Progenitor cell of endocrine pancreas (in vitro differentiated cells): ENCODE data around the gene FREM1. TPM values are rescaled to one million over a fixed set of nuclear protein-coding genes. Genes with fewer than 3 reads are reported as not detected.

Experiments used
- DNase-seq: peaks from one replicate; pipeline ENCODE4 v3.0.0; 2021; ENCODE audit warnings: low spot score; ENCODE audit not compliant: unreplicated experiment
- H3K27ac Mint-ChIP-seq: 2 replicates; pipeline ENCODE4 v1.8.0; 2021; ENCODE audit warnings: mild to moderate bottlenecking, moderate library complexity, mixed read lengths
- H3K27me3 Mint-ChIP-seq: 2 replicates; pipeline ENCODE4 v1.8.0; 2021; ENCODE audit warnings: mixed read lengths
- H3K36me3 Mint-ChIP-seq: 2 replicates; pipeline ENCODE4 v1.8.0; 2022; ENCODE audit warnings: mixed read lengths; ENCODE audit not compliant: insufficient read depth
- H3K4me1 Mint-ChIP-seq: 2 replicates; pipeline ENCODE4 v1.8.0; 2021; ENCODE audit warnings: low read depth, mixed read lengths
- H3K4me3 Mint-ChIP-seq: 2 replicates; pipeline ENCODE4 v1.8.0; 2021; ENCODE audit warnings: low read depth, mild to moderate bottlenecking, moderate library complexity, mixed read lengths
- H3K9me3 Mint-ChIP-seq: 2 replicates; pipeline ENCODE4 v1.8.0; 2021; ENCODE audit warnings: low read depth, mixed read lengths
- total RNA-seq: library from RNA; stranded (reverse); gene quantifications from 2 replicates; pipeline ENCODE4 v1.2.1, GENCODE V29; 2021
- TF ChIP-seq, protein P1 (sequence below): fragments of 200-600 bp; sonication (generic); IDR thresholded peaks from one replicate; pipeline ENCODE4 v1.5.0; 2021; ENCODE audit warnings: antibody characterized with exemption, mild to moderate bottlenecking; ENCODE audit not compliant: unreplicated experiment

Gene FREM1
- total RNA-seq, 1 donor from 2014 or later, result 11.4 TPM

GRCh38 chr9:14888875-14889274 lies 21.4 kb downstream of the FREM1 start:
- TF ChIP-seq, protein P1, sequence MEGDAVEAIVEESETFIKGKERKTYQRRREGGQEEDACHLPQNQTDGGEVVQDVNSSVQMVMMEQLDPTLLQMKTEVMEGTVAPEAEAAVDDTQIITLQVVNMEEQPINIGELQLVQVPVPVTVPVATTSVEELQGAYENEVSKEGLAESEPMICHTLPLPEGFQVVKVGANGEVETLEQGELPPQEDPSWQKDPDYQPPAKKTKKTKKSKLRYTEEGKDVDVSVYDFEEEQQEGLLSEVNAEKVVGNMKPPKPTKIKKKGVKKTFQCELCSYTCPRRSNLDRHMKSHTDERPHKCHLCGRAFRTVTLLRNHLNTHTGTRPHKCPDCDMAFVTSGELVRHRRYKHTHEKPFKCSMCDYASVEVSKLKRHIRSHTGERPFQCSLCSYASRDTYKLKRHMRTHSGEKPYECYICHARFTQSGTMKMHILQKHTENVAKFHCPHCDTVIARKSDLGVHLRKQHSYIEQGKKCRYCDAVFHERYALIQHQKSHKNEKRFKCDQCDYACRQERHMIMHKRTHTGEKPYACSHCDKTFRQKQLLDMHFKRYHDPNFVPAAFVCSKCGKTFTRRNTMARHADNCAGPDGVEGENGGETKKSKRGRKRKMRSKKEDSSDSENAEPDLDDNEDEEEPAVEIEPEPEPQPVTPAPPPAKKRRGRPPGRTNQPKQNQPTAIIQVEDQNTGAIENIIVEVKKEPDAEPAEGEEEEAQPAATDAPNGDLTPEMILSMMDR, result no peak
- Mint-ChIP-seq H3K4me1 (peaks cover 17% of the 10 kb centered on the region), H3K27me3 (no peaks in the 10 kb centered on the region), H3K36me3 (no peaks in the 10 kb centered on the region), H3K9me3 (peaks cover 3% of the 10 kb centered on the region), H3K4me3 (no peak overlapping the region), H3K27ac (no peak overlapping the region)
- DNase-seq, result no peak

DNA sequence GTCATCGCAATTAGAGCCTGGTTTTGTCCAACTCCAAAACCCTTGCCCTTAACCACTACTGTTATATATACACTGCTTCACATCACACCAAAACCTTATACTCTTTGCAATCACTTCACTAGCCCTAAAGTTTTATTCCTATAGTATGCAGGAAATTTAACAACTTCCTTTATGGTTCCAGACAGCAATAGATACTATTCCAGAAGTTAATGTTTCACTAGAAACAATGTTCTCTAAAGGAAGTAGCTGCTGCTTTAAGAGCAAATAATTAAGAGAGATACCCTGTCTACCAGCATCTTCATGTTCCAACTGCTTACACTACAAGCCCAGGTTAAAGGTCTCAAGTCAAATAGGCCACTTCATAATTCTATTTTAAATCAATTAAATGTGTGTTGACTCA lies 22.0 kb downstream of the FREM1 start:
- Mint-ChIP-seq H3K9me3 (no peaks in the 10 kb centered on the region), H3K4me1 (peaks cover 17% of the 10 kb centered on the region), H3K27me3 (no peaks in the 10 kb centered on the region), H3K27ac (no peak overlapping the region), H3K4me3 (no peak overlapping the region), H3K36me3 (no peaks in the 10 kb centered on the region)
- no peak for DNase-seq
- TF ChIP-seq, protein P1, result no peak

DNA sequence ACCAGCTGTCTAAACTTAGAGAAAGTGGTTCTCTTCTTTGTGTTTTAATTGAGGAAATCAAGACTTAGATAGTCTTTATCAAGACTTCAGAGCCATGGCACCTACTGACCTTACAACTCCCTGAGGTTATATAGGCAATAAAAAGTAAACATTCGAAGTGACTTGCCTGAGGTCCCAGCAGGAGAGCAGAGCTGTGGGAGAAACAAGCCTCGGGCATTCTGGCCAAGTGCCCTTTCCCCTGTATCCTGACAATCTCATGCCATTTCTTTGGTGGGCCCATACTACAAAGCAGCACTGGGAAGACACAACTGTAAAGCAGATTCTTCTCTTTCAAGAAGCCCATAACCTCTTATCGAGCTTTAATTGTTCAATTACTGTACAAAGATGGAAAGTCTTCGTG lies 23.1 kb downstream of the FREM1 start:
- no peak overlapping the region for H3K27ac Mint-ChIP-seq
- DNase-seq, result no peak
- no peak overlapping the region for H3K4me3 Mint-ChIP-seq
- no peaks in the 10 kb centered on the region for H3K9me3 Mint-ChIP-seq
- H3K27me3 Mint-ChIP-seq, result no peaks in the 10 kb centered on the region
- H3K4me1 Mint-ChIP-seq, result peaks cover 18% of the 10 kb centered on the region
- H3K36me3 Mint-ChIP-seq, result no peaks in the 10 kb centered on the region
- TF ChIP-seq, protein P1, result no peak

GRCh38 chr9:14883310-14883944 lies 26.8 kb downstream of the FREM1 start:
- no peaks in the 10 kb centered on the region for H3K9me3 Mint-ChIP-seq
- H3K27me3 Mint-ChIP-seq, result no peaks in the 10 kb centered on the region
- no peak overlapping the region for H3K4me3 Mint-ChIP-seq
- peaks cover 11% of the 10 kb centered on the region for H3K4me1 Mint-ChIP-seq
- DNase-seq, result no peak
- H3K36me3 Mint-ChIP-seq, result no peaks in the 10 kb centered on the region
- no peak overlapping the region for H3K27ac Mint-ChIP-seq
- TF ChIP-seq, protein P1, result no peak

GRCh38 chr9:14882090-14882489 lies 28.1 kb downstream of the FREM1 start:
- Mint-ChIP-seq H3K27me3 (no peaks in the 10 kb centered on the region), H3K4me3 (no peak overlapping the region), H3K36me3 (peaks cover 3% of the 10 kb centered on the region), H3K9me3 (peaks cover 6% of the 10 kb centered on the region), H3K4me1 (peaks cover 4% of the 10 kb centered on the region), H3K27ac (no peak overlapping the region)
- DNase-seq, result no peak
- TF ChIP-seq, protein P1, result no peak
